ENCODE measurements around the gene MMP8. TPM values are rescaled to one million over a fixed set of nuclear protein-coding genes. Genes with fewer than 3 reads are reported as not detected.
"Not testable (repeated sequence)": the region's sequence is repeated elsewhere in the genome, so short reads cannot be mapped to it uniquely, and the experiment has no call there.

Gene MMP8
- polyA plus RNA-seq, 1 donor from 2014 or later: not detected

- not testable (repeated sequence) for H3K9me2 ChIP-seq (ENCODE audit: insufficient read depth, low read length); H3F3A ChIP-seq (ENCODE audit: insufficient read depth, low read length, poor library complexity, severe bottlenecking); H3K36me3 ChIP-seq (ENCODE audit: insufficient read depth, low read length); H3K9ac ChIP-seq (ENCODE audit: low read length); H4K20me1 ChIP-seq (ENCODE audit: insufficient read depth); H3K4me3 ChIP-seq (ENCODE audit: low read length); H2AFZ ChIP-seq (ENCODE audit: low read depth, low read length); H3K79me2 ChIP-seq (replicated peaks; ENCODE audit: insufficient read depth, low read length); H3K27me3 ChIP-seq (ENCODE audit: insufficient read depth, low read depth, low read length); H3K4me2 ChIP-seq (ENCODE audit: low read length); H3K9me3 ChIP-seq (ENCODE audit: low read length); H3K27ac ChIP-seq (ENCODE audit: low read length)
These were observed 22.2 kb upstream of the MMP8 start for GRCh38 chr11:102746746-102747578.

DNA sequence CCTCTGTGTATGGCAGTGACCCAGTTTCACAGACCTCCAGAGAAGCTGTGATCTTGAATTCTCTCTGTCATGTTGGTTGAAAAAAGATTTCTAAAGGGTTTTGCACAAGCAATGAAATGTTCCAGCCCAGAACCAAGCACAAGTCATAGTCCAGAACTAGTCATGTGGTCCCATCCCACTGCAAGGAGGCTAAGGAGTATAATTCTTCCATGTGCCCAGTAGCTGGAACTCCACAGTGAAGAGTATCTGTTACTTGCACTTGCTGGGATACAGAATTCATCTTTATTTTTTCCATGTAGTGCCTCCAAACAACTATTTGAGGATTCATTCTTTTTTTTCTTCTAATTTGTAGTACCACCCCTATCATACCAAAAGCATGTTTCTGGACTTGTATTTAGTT lies 9.9 kb upstream of the MMP8 start:
- Histone ChIP-seq H3K36me3 (ENCODE audit: insufficient read depth, low read length) (no peaks in the 10 kb centered on the region), H3K9me3 (ENCODE audit: low read length) (no peaks in the 10 kb centered on the region), H3K4me2 (ENCODE audit: low read length) (no peak overlapping the region), H3F3A (ENCODE audit: insufficient read depth, low read length, poor library complexity, severe bottlenecking) (no peaks in the 10 kb centered on the region), H3K9ac (ENCODE audit: low read length) (no peak overlapping the region), H3K4me3 (ENCODE audit: low read length) (no peak overlapping the region), H3K27me3 (ENCODE audit: insufficient read depth, low read depth, low read length) (no peaks in the 10 kb centered on the region), H4K20me1 (ENCODE audit: insufficient read depth) (no peaks in the 10 kb centered on the region), H3K79me2 (replicated peaks; ENCODE audit: insufficient read depth, low read length) (no peaks in the 10 kb centered on the region), H3K27ac (ENCODE audit: low read length) (no peak overlapping the region), H2AFZ (ENCODE audit: low read depth, low read length) (no peak overlapping the region), H3K9me2 (ENCODE audit: insufficient read depth, low read length) (no peaks in the 10 kb centered on the region)
- TF ChIP-seq MXI1 (conservative IDR thresholded peaks at IDR 0.05; ENCODE audit: poor library complexity, severe bottlenecking): no peak
- TF ChIP-seq POLR2AphosphoS5 (IDR thresholded peaks at IDR 0.05): no peak
- TF ChIP-seq RAD21 (conservative IDR thresholded peaks at IDR 0.05): no peak
- TF ChIP-seq, protein P1, sequence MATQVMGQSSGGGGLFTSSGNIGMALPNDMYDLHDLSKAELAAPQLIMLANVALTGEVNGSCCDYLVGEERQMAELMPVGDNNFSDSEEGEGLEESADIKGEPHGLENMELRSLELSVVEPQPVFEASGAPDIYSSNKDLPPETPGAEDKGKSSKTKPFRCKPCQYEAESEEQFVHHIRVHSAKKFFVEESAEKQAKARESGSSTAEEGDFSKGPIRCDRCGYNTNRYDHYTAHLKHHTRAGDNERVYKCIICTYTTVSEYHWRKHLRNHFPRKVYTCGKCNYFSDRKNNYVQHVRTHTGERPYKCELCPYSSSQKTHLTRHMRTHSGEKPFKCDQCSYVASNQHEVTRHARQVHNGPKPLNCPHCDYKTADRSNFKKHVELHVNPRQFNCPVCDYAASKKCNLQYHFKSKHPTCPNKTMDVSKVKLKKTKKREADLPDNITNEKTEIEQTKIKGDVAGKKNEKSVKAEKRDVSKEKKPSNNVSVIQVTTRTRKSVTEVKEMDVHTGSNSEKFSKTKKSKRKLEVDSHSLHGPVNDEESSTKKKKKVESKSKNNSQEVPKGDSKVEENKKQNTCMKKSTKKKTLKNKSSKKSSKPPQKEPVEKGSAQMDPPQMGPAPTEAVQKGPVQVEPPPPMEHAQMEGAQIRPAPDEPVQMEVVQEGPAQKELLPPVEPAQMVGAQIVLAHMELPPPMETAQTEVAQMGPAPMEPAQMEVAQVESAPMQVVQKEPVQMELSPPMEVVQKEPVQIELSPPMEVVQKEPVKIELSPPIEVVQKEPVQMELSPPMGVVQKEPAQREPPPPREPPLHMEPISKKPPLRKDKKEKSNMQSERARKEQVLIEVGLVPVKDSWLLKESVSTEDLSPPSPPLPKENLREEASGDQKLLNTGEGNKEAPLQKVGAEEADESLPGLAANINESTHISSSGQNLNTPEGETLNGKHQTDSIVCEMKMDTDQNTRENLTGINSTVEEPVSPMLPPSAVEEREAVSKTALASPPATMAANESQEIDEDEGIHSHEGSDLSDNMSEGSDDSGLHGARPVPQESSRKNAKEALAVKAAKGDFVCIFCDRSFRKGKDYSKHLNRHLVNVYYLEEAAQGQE (IDR thresholded peaks at IDR 0.05; ENCODE audit: borderline replicate concordance): no peak
- no peak for TF ChIP-seq EZH2 (IDR thresholded peaks at IDR 0.05; ENCODE audit: borderline replicate concordance, insufficient read depth, low read length, poor library complexity, severe bottlenecking)
- no peak for TF ChIP-seq SMC3 (conservative IDR thresholded peaks at IDR 0.05; ENCODE audit: poor library complexity)
- no peak for TF ChIP-seq EP300 (conservative IDR thresholded peaks at IDR 0.05; ENCODE audit: poor library complexity, severe bottlenecking)
- TF ChIP-seq, protein P2, sequence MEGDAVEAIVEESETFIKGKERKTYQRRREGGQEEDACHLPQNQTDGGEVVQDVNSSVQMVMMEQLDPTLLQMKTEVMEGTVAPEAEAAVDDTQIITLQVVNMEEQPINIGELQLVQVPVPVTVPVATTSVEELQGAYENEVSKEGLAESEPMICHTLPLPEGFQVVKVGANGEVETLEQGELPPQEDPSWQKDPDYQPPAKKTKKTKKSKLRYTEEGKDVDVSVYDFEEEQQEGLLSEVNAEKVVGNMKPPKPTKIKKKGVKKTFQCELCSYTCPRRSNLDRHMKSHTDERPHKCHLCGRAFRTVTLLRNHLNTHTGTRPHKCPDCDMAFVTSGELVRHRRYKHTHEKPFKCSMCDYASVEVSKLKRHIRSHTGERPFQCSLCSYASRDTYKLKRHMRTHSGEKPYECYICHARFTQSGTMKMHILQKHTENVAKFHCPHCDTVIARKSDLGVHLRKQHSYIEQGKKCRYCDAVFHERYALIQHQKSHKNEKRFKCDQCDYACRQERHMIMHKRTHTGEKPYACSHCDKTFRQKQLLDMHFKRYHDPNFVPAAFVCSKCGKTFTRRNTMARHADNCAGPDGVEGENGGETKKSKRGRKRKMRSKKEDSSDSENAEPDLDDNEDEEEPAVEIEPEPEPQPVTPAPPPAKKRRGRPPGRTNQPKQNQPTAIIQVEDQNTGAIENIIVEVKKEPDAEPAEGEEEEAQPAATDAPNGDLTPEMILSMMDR (IDR thresholded peaks at IDR 0.05; ENCODE audit: poor library complexity, severe bottlenecking): no peak
- no peak for TF ChIP-seq TAF1 (IDR thresholded peaks at IDR 0.05; ENCODE audit: low read depth)
